ENCODE data around the gene DRC1. TPM values are rescaled to one million over a fixed set of nuclear protein-coding genes. Genes with fewer than 3 reads are reported as not detected.

DRC1 gene
- total RNA-seq, 1 donor from 2014 or later = 2.3 TPM

- H3K27ac Mint-ChIP-seq (ENCODE audit: unreplicated experiment) = no peak overlapping the region
- DNase-seq = peak; percentile 84
- H3K9me3 Mint-ChIP-seq (ENCODE audit: unreplicated experiment) = peaks cover 6% of the 10 kb centered on the region
- TF ChIP-seq, protein P1, sequence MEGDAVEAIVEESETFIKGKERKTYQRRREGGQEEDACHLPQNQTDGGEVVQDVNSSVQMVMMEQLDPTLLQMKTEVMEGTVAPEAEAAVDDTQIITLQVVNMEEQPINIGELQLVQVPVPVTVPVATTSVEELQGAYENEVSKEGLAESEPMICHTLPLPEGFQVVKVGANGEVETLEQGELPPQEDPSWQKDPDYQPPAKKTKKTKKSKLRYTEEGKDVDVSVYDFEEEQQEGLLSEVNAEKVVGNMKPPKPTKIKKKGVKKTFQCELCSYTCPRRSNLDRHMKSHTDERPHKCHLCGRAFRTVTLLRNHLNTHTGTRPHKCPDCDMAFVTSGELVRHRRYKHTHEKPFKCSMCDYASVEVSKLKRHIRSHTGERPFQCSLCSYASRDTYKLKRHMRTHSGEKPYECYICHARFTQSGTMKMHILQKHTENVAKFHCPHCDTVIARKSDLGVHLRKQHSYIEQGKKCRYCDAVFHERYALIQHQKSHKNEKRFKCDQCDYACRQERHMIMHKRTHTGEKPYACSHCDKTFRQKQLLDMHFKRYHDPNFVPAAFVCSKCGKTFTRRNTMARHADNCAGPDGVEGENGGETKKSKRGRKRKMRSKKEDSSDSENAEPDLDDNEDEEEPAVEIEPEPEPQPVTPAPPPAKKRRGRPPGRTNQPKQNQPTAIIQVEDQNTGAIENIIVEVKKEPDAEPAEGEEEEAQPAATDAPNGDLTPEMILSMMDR (IDR thresholded peaks at IDR 0.05; ENCODE audit: partially characterized antibody, unreplicated experiment) = peak; percentile 97
- no peaks in the 10 kb centered on the region for H3K4me1 Mint-ChIP-seq (ENCODE audit: low read depth, unreplicated experiment)
- no peaks in the 10 kb centered on the region for H3K36me3 Mint-ChIP-seq (ENCODE audit: unreplicated experiment)
- peaks cover 7% of the 10 kb centered on the region for H3K27me3 Mint-ChIP-seq (ENCODE audit: unreplicated experiment)
- H3K4me3 Mint-ChIP-seq (ENCODE audit: unreplicated experiment) = no peak overlapping the region
Measured at GRCh38 chr2:26469092-26469710, 67.5 kb downstream of the DRC1 start.

DNA sequence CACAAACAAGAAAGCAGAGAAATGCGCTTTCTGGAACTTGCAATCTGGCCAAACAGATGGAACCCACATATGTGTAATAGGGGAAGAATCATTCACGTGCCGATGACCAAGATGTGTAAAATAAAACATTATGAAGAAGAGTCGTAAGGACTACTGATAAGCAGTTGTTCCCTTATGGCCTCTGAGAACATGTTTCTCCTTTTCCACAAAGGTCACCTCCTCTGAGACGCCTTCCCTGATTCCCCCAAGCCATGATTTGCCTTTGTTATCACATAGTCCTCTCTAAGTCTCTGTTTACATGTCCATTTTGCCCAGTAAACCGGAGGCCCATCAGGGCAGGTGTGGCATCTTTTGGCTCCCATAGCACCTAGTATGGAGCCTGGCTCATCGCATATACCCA, 68.2 kb downstream of the DRC1 start:
- no peak overlapping the region for H3K4me3 Mint-ChIP-seq (ENCODE audit: unreplicated experiment)
- TF ChIP-seq, protein P1 (IDR thresholded peaks at IDR 0.05; ENCODE audit: partially characterized antibody, unreplicated experiment) = no peak
- no peak overlapping the region for H3K27ac Mint-ChIP-seq (ENCODE audit: unreplicated experiment)
- no peaks in the 10 kb centered on the region for H3K36me3 Mint-ChIP-seq (ENCODE audit: unreplicated experiment)
- peaks cover 6% of the 10 kb centered on the region for H3K9me3 Mint-ChIP-seq (ENCODE audit: unreplicated experiment)
- H3K27me3 Mint-ChIP-seq (ENCODE audit: unreplicated experiment) = peaks cover 7% of the 10 kb centered on the region
- H3K4me1 Mint-ChIP-seq (ENCODE audit: low read depth, unreplicated experiment) = no peaks in the 10 kb centered on the region
- DNase-seq = no peak

- peaks cover 6% of the 10 kb centered on the region for H3K9me3 Mint-ChIP-seq (ENCODE audit: unreplicated experiment)
- H3K4me3 Mint-ChIP-seq (ENCODE audit: unreplicated experiment) = no peak overlapping the region
- H3K4me1 Mint-ChIP-seq (ENCODE audit: low read depth, unreplicated experiment) = no peaks in the 10 kb centered on the region
- TF ChIP-seq, protein P1 (IDR thresholded peaks at IDR 0.05; ENCODE audit: partially characterized antibody, unreplicated experiment) = no peak
- no peak for DNase-seq
- H3K27me3 Mint-ChIP-seq (ENCODE audit: unreplicated experiment) = peaks cover 7% of the 10 kb centered on the region
- no peaks in the 10 kb centered on the region for H3K36me3 Mint-ChIP-seq (ENCODE audit: unreplicated experiment)
- no peak overlapping the region for H3K27ac Mint-ChIP-seq (ENCODE audit: unreplicated experiment)
Measured at GRCh38 chr2:26470601-26471260, 69.0 kb downstream of the DRC1 start.

- Mint-ChIP-seq H3K4me3 (ENCODE audit: unreplicated experiment) (no peak overlapping the region), H3K9me3 (ENCODE audit: unreplicated experiment) (peaks cover 6% of the 10 kb centered on the region), H3K27me3 (ENCODE audit: unreplicated experiment) (peaks cover 7% of the 10 kb centered on the region), H3K27ac (ENCODE audit: unreplicated experiment) (no peak overlapping the region), H3K36me3 (ENCODE audit: unreplicated experiment) (no peaks in the 10 kb centered on the region), H3K4me1 (ENCODE audit: low read depth, unreplicated experiment) (no peaks in the 10 kb centered on the region)
- no peak for DNase-seq
- TF ChIP-seq, protein P1 (IDR thresholded peaks at IDR 0.05; ENCODE audit: partially characterized antibody, unreplicated experiment) = no peak
Measured at GRCh38 chr2:26471289-26471688, 69.6 kb downstream of the DRC1 start.
